ENCODE results near the gene SRBD1. TPM values are rescaled to one million over a fixed set of nuclear protein-coding genes. Genes with fewer than 3 reads are reported as not detected.

SRBD1 gene
- polyA plus RNA-seq, 1 donor from 2014 or later: 5.3 TPM

- Histone ChIP-seq H3K9ac (ENCODE audit: low read length) (no peak overlapping the region), H3K9me2 (ENCODE audit: insufficient read depth, low read length) (no peaks in the 10 kb centered on the region), H3K27ac (ENCODE audit: low read length) (no peak overlapping the region), H3K36me3 (ENCODE audit: insufficient read depth, low read length) (peaks cover 5% of the 10 kb centered on the region), H3K79me2 (replicated peaks; ENCODE audit: insufficient read depth, low read length) (no peaks in the 10 kb centered on the region), H3K4me2 (ENCODE audit: low read length) (no peak overlapping the region), H3K4me3 (ENCODE audit: low read length) (no peak overlapping the region), H4K20me1 (ENCODE audit: insufficient read depth) (no peaks in the 10 kb centered on the region), H3F3A (ENCODE audit: insufficient read depth, low read length, poor library complexity, severe bottlenecking) (no peaks in the 10 kb centered on the region), H3K27me3 (ENCODE audit: insufficient read depth, low read depth, low read length) (no peaks in the 10 kb centered on the region), H3K9me3 (ENCODE audit: low read length) (no peaks in the 10 kb centered on the region), H2AFZ (ENCODE audit: low read depth, low read length) (no peak overlapping the region)
- TF ChIP-seq MXI1 (conservative IDR thresholded peaks at IDR 0.05; ENCODE audit: poor library complexity, severe bottlenecking): no peak
- no peak for TF ChIP-seq TAF1 (IDR thresholded peaks at IDR 0.05; ENCODE audit: low read depth)
- TF ChIP-seq EP300 (conservative IDR thresholded peaks at IDR 0.05; ENCODE audit: poor library complexity, severe bottlenecking): no peak
- no peak for TF ChIP-seq EZH2 (IDR thresholded peaks at IDR 0.05; ENCODE audit: borderline replicate concordance, insufficient read depth, low read length, poor library complexity, severe bottlenecking)
- TF ChIP-seq RAD21 (conservative IDR thresholded peaks at IDR 0.05): no peak
- TF ChIP-seq, protein P1, sequence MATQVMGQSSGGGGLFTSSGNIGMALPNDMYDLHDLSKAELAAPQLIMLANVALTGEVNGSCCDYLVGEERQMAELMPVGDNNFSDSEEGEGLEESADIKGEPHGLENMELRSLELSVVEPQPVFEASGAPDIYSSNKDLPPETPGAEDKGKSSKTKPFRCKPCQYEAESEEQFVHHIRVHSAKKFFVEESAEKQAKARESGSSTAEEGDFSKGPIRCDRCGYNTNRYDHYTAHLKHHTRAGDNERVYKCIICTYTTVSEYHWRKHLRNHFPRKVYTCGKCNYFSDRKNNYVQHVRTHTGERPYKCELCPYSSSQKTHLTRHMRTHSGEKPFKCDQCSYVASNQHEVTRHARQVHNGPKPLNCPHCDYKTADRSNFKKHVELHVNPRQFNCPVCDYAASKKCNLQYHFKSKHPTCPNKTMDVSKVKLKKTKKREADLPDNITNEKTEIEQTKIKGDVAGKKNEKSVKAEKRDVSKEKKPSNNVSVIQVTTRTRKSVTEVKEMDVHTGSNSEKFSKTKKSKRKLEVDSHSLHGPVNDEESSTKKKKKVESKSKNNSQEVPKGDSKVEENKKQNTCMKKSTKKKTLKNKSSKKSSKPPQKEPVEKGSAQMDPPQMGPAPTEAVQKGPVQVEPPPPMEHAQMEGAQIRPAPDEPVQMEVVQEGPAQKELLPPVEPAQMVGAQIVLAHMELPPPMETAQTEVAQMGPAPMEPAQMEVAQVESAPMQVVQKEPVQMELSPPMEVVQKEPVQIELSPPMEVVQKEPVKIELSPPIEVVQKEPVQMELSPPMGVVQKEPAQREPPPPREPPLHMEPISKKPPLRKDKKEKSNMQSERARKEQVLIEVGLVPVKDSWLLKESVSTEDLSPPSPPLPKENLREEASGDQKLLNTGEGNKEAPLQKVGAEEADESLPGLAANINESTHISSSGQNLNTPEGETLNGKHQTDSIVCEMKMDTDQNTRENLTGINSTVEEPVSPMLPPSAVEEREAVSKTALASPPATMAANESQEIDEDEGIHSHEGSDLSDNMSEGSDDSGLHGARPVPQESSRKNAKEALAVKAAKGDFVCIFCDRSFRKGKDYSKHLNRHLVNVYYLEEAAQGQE (IDR thresholded peaks at IDR 0.05; ENCODE audit: borderline replicate concordance): no peak
- no peak for TF ChIP-seq SMC3 (conservative IDR thresholded peaks at IDR 0.05; ENCODE audit: poor library complexity)
- TF ChIP-seq CTCF (IDR thresholded peaks at IDR 0.05; ENCODE audit: poor library complexity, severe bottlenecking): no peak
- no peak for TF ChIP-seq POLR2AphosphoS5 (IDR thresholded peaks at IDR 0.05)
Measured at GRCh38 chr2:45418532-45418931, 192.5 kb downstream of the SRBD1 start.

GRCh38 chr2:45415534-45416123 lies 195.4 kb downstream of the SRBD1 start:
- no peak for TF ChIP-seq POLR2AphosphoS5 (IDR thresholded peaks at IDR 0.05)
- no peak for TF ChIP-seq EP300 (conservative IDR thresholded peaks at IDR 0.05; ENCODE audit: poor library complexity, severe bottlenecking)
- no peak for TF ChIP-seq TAF1 (IDR thresholded peaks at IDR 0.05; ENCODE audit: low read depth)
- no peak for TF ChIP-seq MXI1 (conservative IDR thresholded peaks at IDR 0.05; ENCODE audit: poor library complexity, severe bottlenecking)
- no peak for TF ChIP-seq EZH2 (IDR thresholded peaks at IDR 0.05; ENCODE audit: borderline replicate concordance, insufficient read depth, low read length, poor library complexity, severe bottlenecking)
- Histone ChIP-seq H3K9me3 (ENCODE audit: low read length) (no peaks in the 10 kb centered on the region), H2AFZ (ENCODE audit: low read depth, low read length) (no peak overlapping the region), H3K4me2 (ENCODE audit: low read length) (no peak overlapping the region), H4K20me1 (ENCODE audit: insufficient read depth) (no peaks in the 10 kb centered on the region), H3K9ac (ENCODE audit: low read length) (no peak overlapping the region), H3K36me3 (ENCODE audit: insufficient read depth, low read length) (peaks cover 5% of the 10 kb centered on the region), H3F3A (ENCODE audit: insufficient read depth, low read length, poor library complexity, severe bottlenecking) (no peaks in the 10 kb centered on the region), H3K79me2 (replicated peaks; ENCODE audit: insufficient read depth, low read length) (no peaks in the 10 kb centered on the region), H3K27ac (ENCODE audit: low read length) (no peak overlapping the region), H3K4me3 (ENCODE audit: low read length) (no peak overlapping the region), H3K9me2 (ENCODE audit: insufficient read depth, low read length) (no peaks in the 10 kb centered on the region), H3K27me3 (ENCODE audit: insufficient read depth, low read depth, low read length) (no peaks in the 10 kb centered on the region)

Data from neural cell (in vitro differentiated cells).